Measurements from ENCODE around the gene TTC13.

DNA sequence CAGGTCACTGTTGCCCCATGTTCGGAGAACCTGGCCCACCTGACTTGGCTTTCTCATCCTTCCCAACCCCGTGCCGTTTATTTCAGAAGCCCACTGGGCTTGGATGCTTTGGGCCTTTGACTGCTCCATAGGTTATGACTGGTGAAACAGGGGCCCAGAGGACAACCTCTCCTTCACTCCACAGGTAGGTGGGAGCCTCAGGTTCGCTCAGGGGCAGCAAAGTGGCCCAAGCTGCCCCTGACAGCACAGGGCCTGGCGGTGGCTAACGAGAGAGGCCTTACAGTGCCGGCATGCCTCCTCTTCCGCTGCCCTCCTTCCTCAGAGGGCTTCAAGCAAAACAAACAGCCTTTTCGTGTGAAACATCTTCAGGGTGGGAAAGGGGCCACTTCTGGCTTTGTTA lies 44.5 kb upstream of the TTC13 start:
- TF ChIP-seq POLR2A (IDR thresholded peaks at IDR 0.05): no peak
- TF ChIP-seq, protein P1, sequence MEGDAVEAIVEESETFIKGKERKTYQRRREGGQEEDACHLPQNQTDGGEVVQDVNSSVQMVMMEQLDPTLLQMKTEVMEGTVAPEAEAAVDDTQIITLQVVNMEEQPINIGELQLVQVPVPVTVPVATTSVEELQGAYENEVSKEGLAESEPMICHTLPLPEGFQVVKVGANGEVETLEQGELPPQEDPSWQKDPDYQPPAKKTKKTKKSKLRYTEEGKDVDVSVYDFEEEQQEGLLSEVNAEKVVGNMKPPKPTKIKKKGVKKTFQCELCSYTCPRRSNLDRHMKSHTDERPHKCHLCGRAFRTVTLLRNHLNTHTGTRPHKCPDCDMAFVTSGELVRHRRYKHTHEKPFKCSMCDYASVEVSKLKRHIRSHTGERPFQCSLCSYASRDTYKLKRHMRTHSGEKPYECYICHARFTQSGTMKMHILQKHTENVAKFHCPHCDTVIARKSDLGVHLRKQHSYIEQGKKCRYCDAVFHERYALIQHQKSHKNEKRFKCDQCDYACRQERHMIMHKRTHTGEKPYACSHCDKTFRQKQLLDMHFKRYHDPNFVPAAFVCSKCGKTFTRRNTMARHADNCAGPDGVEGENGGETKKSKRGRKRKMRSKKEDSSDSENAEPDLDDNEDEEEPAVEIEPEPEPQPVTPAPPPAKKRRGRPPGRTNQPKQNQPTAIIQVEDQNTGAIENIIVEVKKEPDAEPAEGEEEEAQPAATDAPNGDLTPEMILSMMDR (IDR thresholded peaks at IDR 0.05): no peak

All from tibial nerve (tissue), 3 donors.